Caco-2 (cell line): ENCODE data around the gene FGF12. TPM values are rescaled to one million over a fixed set of nuclear protein-coding genes. Genes with fewer than 3 reads are reported as not detected.
"Not testable (repeated sequence)": the region's sequence is repeated elsewhere in the genome, so short reads cannot be mapped to it uniquely, and the experiment has no call there.

Experiments used
- Bru-seq: library from RNA; stranded (reverse); fragments of 400-500 nt; gene quantifications from one replicate; lab custom pipeline; 2021; lab: Mats Ljungman, UMichigan
- BruChase-seq, 2 experiments: library from RNA; stranded (reverse); fragments of 400-500 nt; gene quantifications; one replicate each; lab custom pipeline; 2021; lab: Mats Ljungman, UMichigan
- BruUV-seq: library from RNA; stranded (reverse); fragments of 400-500 nt; replicated peaks from 2 replicates; lab custom pipeline; 2021; lab: Mats Ljungman, UMichigan
- CTCF ChIA-PET: fragments of 300-600 bp; sonication (Branson Sonifier 250); formaldehyde crosslinking; loops from one replicate; lab custom pipeline; 2022; ENCODE audit warnings: antibody characterized with exemption; lab: Charles Lee
- POLR2A ChIA-PET: fragments of 300-600 bp; sonication (Branson Sonifier 250); formaldehyde crosslinking; loops from one replicate; lab custom pipeline; 2022; ENCODE audit warnings: antibody characterized with exemption; lab: Charles Lee
- DNase-seq, 2 experiments: peaks; one replicate each; pipeline versions ENCODE4 v3.0.0 to v3.0.0-alpha.2; 2020 to 2022
- H3K27me3 ChIP-seq: replicated peaks from 2 replicates; pipeline ENCODE4 v1.6.0; 2011; ENCODE audit warnings: low read length; ENCODE audit not compliant: control insufficient read depth, insufficient read depth
- H3K36me3 ChIP-seq: 2 replicates; pipeline ENCODE4 v1.5.1; 2011; ENCODE audit warnings: low read length; ENCODE audit not compliant: control insufficient read depth, insufficient read depth
- H3K4me1 ChIP-seq: fragments of 250-450 bp; sonication (Bioruptor Pico); 2 replicates; pipeline ENCODE4 v1.5.1; 2020; ENCODE audit warnings: mild to moderate bottlenecking
- H3K4me3 ChIP-seq: 2 replicates; pipeline ENCODE4 v1.5.1; 2011; ENCODE audit warnings: low read depth, mild to moderate bottlenecking, control low read depth, low read length
- H3K9me3 ChIP-seq: fragments of 250-450 bp; sonication (Bioruptor Pico); 2 replicates; pipeline ENCODE4 v1.5.1; 2020; ENCODE audit warnings: mild to moderate bottlenecking, moderate library complexity
- H3K27ac Mint-ChIP-seq: one replicate; pipeline ENCODE4 v1.8.0; 2022; ENCODE audit warnings: mixed read lengths; ENCODE audit not compliant: unreplicated experiment
- H3K27me3 Mint-ChIP-seq: one replicate; pipeline ENCODE4 v1.8.0; 2022; ENCODE audit warnings: mixed read lengths; ENCODE audit not compliant: insufficient read depth, unreplicated experiment
- H3K36me3 Mint-ChIP-seq: one replicate; pipeline ENCODE4 v1.8.0; 2022; ENCODE audit warnings: mild to moderate bottlenecking, mixed read lengths; ENCODE audit not compliant: insufficient read depth, unreplicated experiment
- H3K4me1 Mint-ChIP-seq: one replicate; pipeline ENCODE4 v1.8.0; 2022; ENCODE audit warnings: low read depth, mixed read lengths; ENCODE audit not compliant: unreplicated experiment
- H3K4me3 Mint-ChIP-seq: one replicate; pipeline ENCODE4 v1.8.0; 2022; ENCODE audit warnings: mild to moderate bottlenecking, moderate library complexity, mixed read lengths; ENCODE audit not compliant: unreplicated experiment
- H3K9me3 Mint-ChIP-seq: one replicate; pipeline ENCODE4 v1.8.0; 2022; ENCODE audit warnings: mixed read lengths; ENCODE audit not compliant: unreplicated experiment
- CTCF ChIP-seq, 2 experiments: fragments of 200-600 bp in 1 of 2; IDR thresholded peaks; 1 replicate in 1 of 2; 2 replicates in 1 of 2; pipeline versions ENCODE4 v1.5.1 to v1.8.0; 2011 to 2022; ENCODE audit warnings: antibody characterized with exemption in 1 of 2, control low read depth in 1 of 2, inconsistent platforms in 1 of 2, low read depth in 1 of 2, low read length in 1 of 2, mild to moderate bottlenecking in 1 of 2, moderate library complexity in 1 of 2; ENCODE audit not compliant: insufficient read depth in 1 of 2, severe bottlenecking in 1 of 2, unreplicated experiment in 1 of 2
- intact Hi-C: fragments of 100-400 bp; cut with micrococcal nuclease; formaldehyde crosslinking; loops from one replicate; pipeline ENCODE4 v1.10.0; 2022; ENCODE audit not compliant: unreplicated experiment
- long read RNA-seq: library from polyadenylated mRNA; stranded (forward); transcript quantifications from one replicate; pipeline ENCODE4 v2.0.0, GENCODE V29; 2022
- total RNA-seq: library from RNA; stranded (reverse); gene quantifications from 2 replicates; pipeline ENCODE4 v1.2.3, GENCODE V29; 2022

FGF12 gene
- total RNA-seq (0.41 TPM in 1 of 2 replicates, not detected in the other), Bru-seq, nascent RNA (percentile 23 among the genes with signal in this experiment), BruChase-seq, experiment 1, labeled RNA remaining after a 2-hour chase (percentile 37 among the genes with signal in this experiment), BruChase-seq, experiment 2, labeled RNA remaining after a 6-hour chase (percentile 29 among the genes with signal in this experiment)
- long read RNA-seq = 0 reads

GRCh38 chr3:192727032-192727847, at the start of gene FGF12:
Gene FGF12 (minus strand): TSS chr3:192727541.
- no peaks in the 10 kb centered on the region for H3K4me1 ChIP-seq
- H3K9me3 Mint-ChIP-seq = no peaks in the 10 kb centered on the region
- H3K4me1 Mint-ChIP-seq = no peaks in the 10 kb centered on the region
- ChIA-PET POLR2A (interaction anchor here (0.6 kb wide), 1 partner anchor 1042 kb away, joined by 5 read pairs; no protein-coding TSS in a partner anchor), CTCF (no interaction called here)
- no peak within 1 kb of the TSS for H3K27ac Mint-ChIP-seq
- intact Hi-C loops = no loop called here
- H3K27me3 Mint-ChIP-seq = peaks cover 19% of the 10 kb centered on the region
- H3K36me3 Mint-ChIP-seq = no peaks in the 10 kb centered on the region
- no peak within 1 kb of the TSS for H3K4me3 ChIP-seq
- no peak within 1 kb of the TSS for H3K4me3 Mint-ChIP-seq
- BruUV-seq = no TSS peak
- H3K36me3 ChIP-seq = no peaks in the 10 kb centered on the region
- no peaks in the 10 kb centered on the region for H3K9me3 ChIP-seq
- no peak for TF ChIP-seq CTCF (IDR thresholded peaks at IDR 0.05; ENCODE audit: insufficient read depth in 1 of 2, low read depth in 1 of 2, low read length in 1 of 2, severe bottlenecking in 1 of 2, unreplicated experiment in 1 of 2)
- no peaks in the 10 kb centered on the region for H3K27me3 ChIP-seq
- DNase-seq = peak; percentile 80 to 84

DNA sequence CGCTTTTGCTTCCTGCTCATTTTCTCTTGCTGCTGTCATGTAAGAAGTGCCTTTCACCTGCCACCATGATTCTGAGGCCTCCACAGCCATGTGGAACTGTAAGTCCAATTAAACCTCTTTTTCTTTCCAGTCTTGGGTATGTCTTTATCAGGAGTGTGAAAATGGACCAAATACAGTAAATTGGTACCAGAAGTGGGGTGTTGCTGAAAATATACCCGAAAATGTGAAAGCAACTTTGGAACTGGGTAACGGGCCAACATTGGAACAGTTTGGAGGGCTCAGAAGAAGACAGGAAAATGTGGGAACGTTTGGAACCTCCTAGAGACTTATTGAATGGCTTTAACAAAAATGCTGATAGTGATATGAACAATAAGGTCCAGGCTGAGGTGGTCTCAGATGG, 47.0 kb upstream of the FGF12 start:
- H3K4me1 ChIP-seq, H3K27ac Mint-ChIP-seq, H3K4me1 Mint-ChIP-seq, H3K36me3 Mint-ChIP-seq, H3K27me3 ChIP-seq, POLR2A ChIA-PET, H3K4me3 ChIP-seq, BruUV-seq, CTCF ChIA-PET, intact Hi-C loops, H3K36me3 ChIP-seq, H3K9me3 Mint-ChIP-seq, DNase-seq, H3K9me3 ChIP-seq, H3K4me3 Mint-ChIP-seq: not testable (repeated sequence)
- H3K27me3 Mint-ChIP-seq = peaks cover 11% of the 10 kb centered on the region

- H3K36me3 ChIP-seq = no peaks in the 10 kb centered on the region
- peak in 1 of 2 experiments; percentile 56 for DNase-seq
- H3K9me3 ChIP-seq = peaks cover 8% of the 10 kb centered on the region; the same call in 1 of the 2 replicates
- no peak overlapping the region for H3K4me3 ChIP-seq
- Mint-ChIP-seq H3K36me3 (no peaks in the 10 kb centered on the region), H3K9me3 (peaks cover 8% of the 10 kb centered on the region), H3K4me1 (no peaks in the 10 kb centered on the region), H3K4me3 (no peak overlapping the region), H3K27me3 (peaks cover 8% of the 10 kb centered on the region), H3K27ac (no peak overlapping the region)
- no peaks in the 10 kb centered on the region for H3K4me1 ChIP-seq
- intact Hi-C loops = loop anchor here (1.0 kb wide), 2 partner anchors 206 to 305 kb away; no protein-coding TSS in a partner anchor
- TF ChIP-seq CTCF (IDR thresholded peaks at IDR 0.05; ENCODE audit: insufficient read depth in 1 of 2, low read depth in 1 of 2, low read length in 1 of 2, severe bottlenecking in 1 of 2, unreplicated experiment in 1 of 2) = peak; percentile 36 to 76
- BruUV-seq = no TSS peak
- POLR2A ChIA-PET = no interaction called here
- no peaks in the 10 kb centered on the region for H3K27me3 ChIP-seq
- CTCF ChIA-PET = no interaction called here
Observed at GRCh38 chr3:192772240-192772894, 45.0 kb upstream of the FGF12 start.
